Measurements from ENCODE around the gene TPSB2. TPM values are rescaled to one million over a fixed set of nuclear protein-coding genes. Genes with fewer than 3 reads are reported as not detected.

The TPSB2 gene
- total RNA-seq, 1 experiment from 2014 or later, result not detected

GRCh38 chr16:1265826-1266225, 35.8 kb upstream of the TPSB2 start:
- TF ChIP-seq EZH2phosphoT487 (IDR thresholded peaks at IDR 0.05; ENCODE audit: borderline replicate concordance, low read length) (no peak), EZH2 (IDR thresholded peaks at IDR 0.05; ENCODE audit: low read length, unreplicated experiment) (no peak)
- TF ChIP-seq, protein P1, sequence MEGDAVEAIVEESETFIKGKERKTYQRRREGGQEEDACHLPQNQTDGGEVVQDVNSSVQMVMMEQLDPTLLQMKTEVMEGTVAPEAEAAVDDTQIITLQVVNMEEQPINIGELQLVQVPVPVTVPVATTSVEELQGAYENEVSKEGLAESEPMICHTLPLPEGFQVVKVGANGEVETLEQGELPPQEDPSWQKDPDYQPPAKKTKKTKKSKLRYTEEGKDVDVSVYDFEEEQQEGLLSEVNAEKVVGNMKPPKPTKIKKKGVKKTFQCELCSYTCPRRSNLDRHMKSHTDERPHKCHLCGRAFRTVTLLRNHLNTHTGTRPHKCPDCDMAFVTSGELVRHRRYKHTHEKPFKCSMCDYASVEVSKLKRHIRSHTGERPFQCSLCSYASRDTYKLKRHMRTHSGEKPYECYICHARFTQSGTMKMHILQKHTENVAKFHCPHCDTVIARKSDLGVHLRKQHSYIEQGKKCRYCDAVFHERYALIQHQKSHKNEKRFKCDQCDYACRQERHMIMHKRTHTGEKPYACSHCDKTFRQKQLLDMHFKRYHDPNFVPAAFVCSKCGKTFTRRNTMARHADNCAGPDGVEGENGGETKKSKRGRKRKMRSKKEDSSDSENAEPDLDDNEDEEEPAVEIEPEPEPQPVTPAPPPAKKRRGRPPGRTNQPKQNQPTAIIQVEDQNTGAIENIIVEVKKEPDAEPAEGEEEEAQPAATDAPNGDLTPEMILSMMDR (conservative IDR thresholded peaks at IDR 0.05; ENCODE audit: low read depth, low read length), result no peak
- H3K27me3 ChIP-seq (ENCODE audit: low read length), result peaks cover 13% of the 10 kb centered on the region
- H3K27ac ChIP-seq (ENCODE audit: low read length), result no peak overlapping the region
- no peak overlapping the region for H3K4me2 ChIP-seq (ENCODE audit: low read length)
- no peak overlapping the region for H3K4me3 ChIP-seq (ENCODE audit: low read length)
- CTCF ChIA-PET, result no interaction called here
- no peaks in the 10 kb centered on the region for H3K9me3 ChIP-seq (ENCODE audit: low read length)
- H3K79me2 ChIP-seq (ENCODE audit: low read length), result no peaks in the 10 kb centered on the region
- H3K4me1 ChIP-seq (ENCODE audit: insufficient read depth, low read length), result no peaks in the 10 kb centered on the region; the same call in 1 of the 2 replicates
- no peak overlapping the region for H3K9ac ChIP-seq (ENCODE audit: low read length)
- H3K36me3 ChIP-seq (ENCODE audit: low read depth, low read length), result no peaks in the 10 kb centered on the region
- no peaks in the 10 kb centered on the region for H4K20me1 ChIP-seq (ENCODE audit: low read length)
- H3K9me2 ChIP-seq (replicated peaks; ENCODE audit: low read length), result no peaks in the 10 kb centered on the region
- no peak overlapping the region for H2AFZ ChIP-seq (ENCODE audit: low read length)
- DNase-seq (no peak), ATAC-seq (no peak)
- POLR2A ChIA-PET (ENCODE audit: unreplicated experiment), result no interaction called here
- H3F3A ChIP-seq (ENCODE audit: low read length, unreplicated experiment), result no peaks in the 10 kb centered on the region
- BruUV-seq (replicated peaks), result no TSS peak
- intact Hi-C loops (cut with micrococcal nuclease), result no loop called here

- POLR2A ChIA-PET (ENCODE audit: unreplicated experiment), result no interaction called here
- Histone ChIP-seq H3K4me2 (ENCODE audit: low read length) (no peak overlapping the region), H3K4me3 (ENCODE audit: low read length) (no peak overlapping the region), H3K9ac (ENCODE audit: low read length) (no peak overlapping the region), H3K9me2 (replicated peaks; ENCODE audit: low read length) (no peaks in the 10 kb centered on the region), H3K79me2 (ENCODE audit: low read length) (no peaks in the 10 kb centered on the region), H3K4me1 (ENCODE audit: insufficient read depth, low read length) (no peaks in the 10 kb centered on the region; the same call in 1 of the 2 replicates), H3K9me3 (ENCODE audit: low read length) (no peaks in the 10 kb centered on the region), H3F3A (ENCODE audit: low read length, unreplicated experiment) (no peaks in the 10 kb centered on the region), H4K20me1 (ENCODE audit: low read length) (no peaks in the 10 kb centered on the region), H3K27ac (ENCODE audit: low read length) (no peak overlapping the region), H3K27me3 (ENCODE audit: low read length) (peaks cover 19% of the 10 kb centered on the region), H2AFZ (ENCODE audit: low read length) (no peak overlapping the region), H3K36me3 (ENCODE audit: low read depth, low read length) (no peaks in the 10 kb centered on the region)
- intact Hi-C loops (cut with micrococcal nuclease), result no loop called here
- DNase-seq (no peak), ATAC-seq (no peak)
- CTCF ChIA-PET, result no interaction called here
- TF ChIP-seq, protein P1 (conservative IDR thresholded peaks at IDR 0.05; ENCODE audit: low read depth, low read length), result no peak
- TF ChIP-seq EZH2phosphoT487 (IDR thresholded peaks at IDR 0.05; ENCODE audit: borderline replicate concordance, low read length), result no peak
- no TSS peak for BruUV-seq (replicated peaks)
These were observed 35.2 kb upstream of the TPSB2 start for GRCh38 chr16:1265090-1265630.

DNA sequence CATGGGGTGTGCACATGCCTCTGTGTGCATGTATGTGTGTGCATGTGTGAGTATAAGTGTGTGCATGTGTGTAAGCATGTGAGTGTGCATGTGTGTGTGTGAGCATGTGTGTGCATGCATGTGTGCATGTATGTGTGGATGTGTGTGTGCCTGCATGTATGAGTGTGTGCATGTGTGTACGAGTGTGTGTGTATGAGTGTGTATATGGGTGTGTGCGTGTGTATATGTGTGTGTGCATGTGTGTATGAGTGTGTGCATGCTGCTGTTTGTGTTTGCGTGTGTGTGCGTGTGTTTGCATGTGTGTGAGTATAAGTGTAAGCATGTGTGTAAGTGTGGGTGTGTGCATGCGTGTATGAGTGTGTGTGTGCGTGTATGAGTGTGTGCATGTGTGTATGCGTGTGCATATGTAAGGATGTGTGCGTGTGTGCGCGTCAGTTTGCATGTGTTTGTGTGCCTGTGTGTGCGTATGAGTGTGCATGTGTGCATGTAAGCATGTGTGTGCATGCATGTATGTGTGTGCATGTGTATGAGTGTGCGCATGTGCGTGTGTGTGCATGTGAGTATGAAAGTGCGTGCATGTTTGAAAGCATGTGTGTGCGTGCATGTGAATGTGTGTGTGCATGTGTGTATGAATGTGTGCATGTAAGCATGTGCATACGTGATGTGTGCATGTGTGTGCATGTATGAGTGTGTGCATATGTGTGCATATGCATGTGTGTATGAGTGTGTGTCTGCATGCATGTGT, 34.5 kb upstream of the TPSB2 start:
- H3K36me3 ChIP-seq (ENCODE audit: low read depth, low read length), result no peaks in the 10 kb centered on the region
- DNase-seq, result no peak
- no peaks in the 10 kb centered on the region; the same call in 1 of the 2 replicates for H3K4me1 ChIP-seq (ENCODE audit: insufficient read depth, low read length)
- TF ChIP-seq, protein P1 (conservative IDR thresholded peaks at IDR 0.05; ENCODE audit: low read depth, low read length), result no peak
- TF ChIP-seq EZH2phosphoT487 (IDR thresholded peaks at IDR 0.05; ENCODE audit: borderline replicate concordance, low read length), result no peak
- no peak for TF ChIP-seq EZH2 (IDR thresholded peaks at IDR 0.05; ENCODE audit: low read length, unreplicated experiment)
- H3K79me2 ChIP-seq (ENCODE audit: low read length), result no peaks in the 10 kb centered on the region
- ATAC-seq, result no peak
- H4K20me1 ChIP-seq (ENCODE audit: low read length), result no peaks in the 10 kb centered on the region
- ChIA-PET CTCF (no interaction called here), POLR2A (ENCODE audit: unreplicated experiment) (no interaction called here)
- intact Hi-C loops (cut with micrococcal nuclease), result no loop called here
- H3K4me2 ChIP-seq (ENCODE audit: low read length), result no peak overlapping the region
- H3K4me3 ChIP-seq (ENCODE audit: low read length), result no peak overlapping the region
- no peaks in the 10 kb centered on the region for H3K9me2 ChIP-seq (replicated peaks; ENCODE audit: low read length)
- H2AFZ ChIP-seq (ENCODE audit: low read length), result no peak overlapping the region
- no TSS peak for BruUV-seq (replicated peaks)
- peaks cover 26% of the 10 kb centered on the region for H3K27me3 ChIP-seq (ENCODE audit: low read length)
- no peak overlapping the region for H3K27ac ChIP-seq (ENCODE audit: low read length)
- H3K9ac ChIP-seq (ENCODE audit: low read length), result no peak overlapping the region
- H3F3A ChIP-seq (ENCODE audit: low read length, unreplicated experiment), result no peaks in the 10 kb centered on the region
- no peaks in the 10 kb centered on the region for H3K9me3 ChIP-seq (ENCODE audit: low read length)
